Ishikawa (cell line): ENCODE data around the gene ITLN1.

Experiments used
- CEBPB ChIP-seq: IDR thresholded peaks from 2 replicates; pipeline ENCODE4 v1.6.1; 2012
- EP300 ChIP-seq: IDR thresholded peaks from 2 replicates; pipeline ENCODE4 v1.6.1; 2012; ENCODE audit warnings: borderline replicate concordance
- FOXM1 ChIP-seq: IDR thresholded peaks from 2 replicates; pipeline ENCODE4 v1.6.1; 2012; ENCODE audit warnings: low read depth, borderline replicate concordance
- NFIC ChIP-seq: IDR thresholded peaks from 2 replicates; pipeline ENCODE4 v1.6.1; 2012
- RAD21 ChIP-seq: IDR thresholded peaks from 2 replicates; pipeline ENCODE4 v1.6.1; 2012; ENCODE audit warnings: low read depth
- TAF1 ChIP-seq: IDR thresholded peaks from 2 replicates; pipeline ENCODE4 v1.6.1; 2012; ENCODE audit warnings: low read depth, mild to moderate bottlenecking
- ZBTB7A ChIP-seq: IDR thresholded peaks from 2 replicates; pipeline ENCODE4 v1.6.1; 2012; ENCODE audit warnings: low read depth
- TF ChIP-seq, protein P1 (sequence below): IDR thresholded peaks from 2 replicates; pipeline ENCODE4 v1.6.1; 2012; ENCODE audit warnings: low read depth, mild to moderate bottlenecking
- TF ChIP-seq, protein P2 (sequence below): IDR thresholded peaks from 2 replicates; pipeline ENCODE4 v1.6.1; 2012

DNA sequence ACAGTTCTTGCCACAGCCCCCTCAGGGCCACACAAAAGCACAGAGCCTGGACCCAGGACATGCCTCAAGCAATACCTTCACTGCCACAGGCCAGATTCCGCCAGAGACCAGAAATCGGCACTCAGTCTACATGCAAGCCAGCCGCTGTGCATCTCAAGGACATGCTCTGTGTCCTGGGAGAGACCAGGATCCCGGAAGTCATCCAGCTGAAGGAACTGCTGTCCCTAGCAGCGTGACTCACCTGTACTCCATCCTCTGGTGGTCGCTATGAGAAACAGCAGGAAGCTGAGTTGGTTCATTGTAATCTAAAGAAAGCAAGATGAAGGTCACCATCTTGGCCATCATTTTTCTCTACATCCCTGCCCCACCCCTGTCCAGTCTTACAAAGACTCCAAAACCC, 401 bp downstream of the ITLN1 start:
- TF ChIP-seq NFIC (no peak), ZBTB7A (no peak), TAF1 (no peak), RAD21 (no peak), CEBPB (no peak), FOXM1 (no peak), EP300 (no peak)
- TF ChIP-seq, protein P1, sequence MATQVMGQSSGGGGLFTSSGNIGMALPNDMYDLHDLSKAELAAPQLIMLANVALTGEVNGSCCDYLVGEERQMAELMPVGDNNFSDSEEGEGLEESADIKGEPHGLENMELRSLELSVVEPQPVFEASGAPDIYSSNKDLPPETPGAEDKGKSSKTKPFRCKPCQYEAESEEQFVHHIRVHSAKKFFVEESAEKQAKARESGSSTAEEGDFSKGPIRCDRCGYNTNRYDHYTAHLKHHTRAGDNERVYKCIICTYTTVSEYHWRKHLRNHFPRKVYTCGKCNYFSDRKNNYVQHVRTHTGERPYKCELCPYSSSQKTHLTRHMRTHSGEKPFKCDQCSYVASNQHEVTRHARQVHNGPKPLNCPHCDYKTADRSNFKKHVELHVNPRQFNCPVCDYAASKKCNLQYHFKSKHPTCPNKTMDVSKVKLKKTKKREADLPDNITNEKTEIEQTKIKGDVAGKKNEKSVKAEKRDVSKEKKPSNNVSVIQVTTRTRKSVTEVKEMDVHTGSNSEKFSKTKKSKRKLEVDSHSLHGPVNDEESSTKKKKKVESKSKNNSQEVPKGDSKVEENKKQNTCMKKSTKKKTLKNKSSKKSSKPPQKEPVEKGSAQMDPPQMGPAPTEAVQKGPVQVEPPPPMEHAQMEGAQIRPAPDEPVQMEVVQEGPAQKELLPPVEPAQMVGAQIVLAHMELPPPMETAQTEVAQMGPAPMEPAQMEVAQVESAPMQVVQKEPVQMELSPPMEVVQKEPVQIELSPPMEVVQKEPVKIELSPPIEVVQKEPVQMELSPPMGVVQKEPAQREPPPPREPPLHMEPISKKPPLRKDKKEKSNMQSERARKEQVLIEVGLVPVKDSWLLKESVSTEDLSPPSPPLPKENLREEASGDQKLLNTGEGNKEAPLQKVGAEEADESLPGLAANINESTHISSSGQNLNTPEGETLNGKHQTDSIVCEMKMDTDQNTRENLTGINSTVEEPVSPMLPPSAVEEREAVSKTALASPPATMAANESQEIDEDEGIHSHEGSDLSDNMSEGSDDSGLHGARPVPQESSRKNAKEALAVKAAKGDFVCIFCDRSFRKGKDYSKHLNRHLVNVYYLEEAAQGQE: no peak
- TF ChIP-seq, protein P2, sequence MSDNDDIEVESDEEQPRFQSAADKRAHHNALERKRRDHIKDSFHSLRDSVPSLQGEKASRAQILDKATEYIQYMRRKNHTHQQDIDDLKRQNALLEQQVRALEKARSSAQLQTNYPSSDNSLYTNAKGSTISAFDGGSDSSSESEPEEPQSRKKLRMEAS: no peak
